GM21381 (cell line): ENCODE measurements around the gene ARPC5.
"Not testable (repeated sequence)": the region's sequence is repeated elsewhere in the genome, so short reads cannot be mapped to it uniquely, and the experiment has no call there.

Source experiments
- ATAC-seq: cut with Tn5 transposase; IDR thresholded peaks from one replicate; pipeline ENCODE4 v1.9.1; 2021; ENCODE audit warnings: mild to moderate bottlenecking, moderate library complexity; ENCODE audit not compliant: unreplicated experiment

The ARPC5 gene

DNA sequence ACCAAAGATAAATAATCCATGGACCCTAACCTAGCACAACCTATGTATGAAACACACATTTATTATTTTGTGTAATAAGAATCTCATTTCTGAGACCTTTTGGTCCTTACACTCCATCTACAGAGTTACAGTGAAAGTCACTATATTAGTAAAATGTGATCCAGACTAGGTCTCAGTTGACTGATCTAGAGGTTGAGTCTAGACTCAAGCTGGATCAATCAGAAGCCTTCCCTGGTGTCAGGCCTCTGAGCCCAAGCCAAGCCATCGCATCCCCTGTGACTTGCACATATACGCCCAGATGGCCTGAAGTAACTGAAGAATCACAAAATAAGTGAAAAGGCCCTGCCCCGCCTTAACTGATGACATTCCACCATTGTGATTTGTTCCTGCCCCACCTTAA, 22.6 kb downstream of the ARPC5 start:
- ATAC-seq: not testable (repeated sequence)

DNA sequence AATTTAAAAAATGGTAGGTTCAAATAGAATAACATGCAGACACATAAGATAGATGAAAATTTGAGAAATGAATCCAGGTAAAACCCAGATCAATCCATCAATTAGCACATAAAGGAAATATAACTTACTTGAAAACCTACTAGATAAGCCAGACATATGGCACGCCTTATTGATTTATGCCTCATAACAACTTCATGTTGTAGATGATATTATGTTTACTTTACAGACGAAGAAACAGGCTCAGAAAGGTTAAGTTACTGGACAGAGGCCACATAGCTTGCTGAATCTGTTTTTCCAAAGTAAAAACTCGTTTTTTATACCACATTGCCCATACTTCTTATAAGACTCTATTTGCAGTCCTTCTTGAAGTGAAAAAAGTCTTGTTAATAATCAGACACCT, 23.2 kb downstream of the ARPC5 start:
- no peak for ATAC-seq

DNA sequence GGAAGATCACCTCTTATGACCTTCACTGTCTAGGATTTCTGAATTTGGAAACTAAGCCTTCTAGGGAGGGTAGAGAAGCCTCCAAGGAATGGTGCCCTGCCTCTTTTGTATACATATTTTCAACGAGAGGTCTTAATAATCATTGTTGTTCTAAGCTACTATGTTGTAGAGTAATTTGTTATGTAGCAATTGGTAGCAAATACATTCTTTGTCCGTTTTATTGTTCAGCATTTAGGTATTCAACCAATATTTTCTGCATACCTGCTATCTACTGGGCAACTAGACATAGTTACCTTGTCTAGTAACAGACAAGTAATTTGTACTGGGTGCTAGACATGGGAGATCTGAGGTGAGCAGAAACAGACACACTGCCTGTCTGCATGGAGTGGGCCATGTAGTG, 24.6 kb downstream of the ARPC5 start:
- ATAC-seq: no peak

DNA sequence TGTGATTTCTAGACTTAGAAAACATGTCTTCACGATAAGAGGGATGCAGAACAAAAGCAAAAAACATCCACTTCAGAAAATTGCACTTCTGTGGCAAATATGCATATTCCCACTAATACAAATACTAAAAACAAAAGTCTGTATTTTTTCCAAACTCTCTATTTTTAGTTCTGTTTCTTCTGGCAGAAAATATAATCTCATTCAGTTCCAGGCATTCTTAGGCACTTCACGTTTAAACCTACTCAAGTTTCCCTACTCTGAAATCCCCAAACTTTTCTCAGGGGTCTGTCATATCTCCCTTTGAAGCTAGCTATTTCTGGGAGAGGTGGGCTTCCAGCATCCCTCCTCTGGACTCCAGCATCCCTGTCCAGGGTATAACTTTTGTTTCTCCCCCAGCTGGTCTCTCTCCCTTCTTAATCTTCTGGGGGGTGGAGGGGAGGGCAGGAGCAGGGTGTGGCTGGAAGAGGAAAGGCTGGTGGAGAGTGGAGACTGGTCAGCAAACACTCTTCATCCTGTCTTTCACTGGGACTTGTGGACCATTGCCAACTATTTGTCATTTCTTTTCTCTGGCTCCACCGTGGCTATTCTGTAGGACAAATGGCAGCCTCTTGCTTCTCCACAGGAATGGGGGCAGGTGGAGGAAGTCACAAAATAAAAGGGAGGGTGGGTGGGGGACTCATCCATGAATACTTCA, 25.7 kb downstream of the ARPC5 start:
- no peak for ATAC-seq

DNA sequence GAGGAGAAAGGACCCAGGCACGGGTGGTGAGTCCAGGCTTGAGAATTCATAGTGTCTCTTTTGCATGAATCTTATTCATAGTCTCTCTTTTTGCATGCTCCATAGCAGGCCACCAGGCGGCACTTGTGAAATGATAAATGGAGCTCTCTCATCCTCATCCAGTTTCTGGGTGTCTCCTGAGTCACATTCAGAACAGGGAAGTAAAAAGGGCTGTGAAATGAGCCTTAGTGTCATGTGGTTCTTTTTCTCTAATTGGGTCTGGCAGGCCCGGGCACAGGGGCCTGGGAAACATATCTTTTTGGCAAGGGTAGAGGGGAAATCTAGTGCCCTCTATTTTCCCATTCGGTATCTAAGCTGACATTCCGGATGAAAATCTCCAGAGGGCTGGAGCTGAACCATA, 26.3 kb downstream of the ARPC5 start:
- no peak for ATAC-seq

DNA sequence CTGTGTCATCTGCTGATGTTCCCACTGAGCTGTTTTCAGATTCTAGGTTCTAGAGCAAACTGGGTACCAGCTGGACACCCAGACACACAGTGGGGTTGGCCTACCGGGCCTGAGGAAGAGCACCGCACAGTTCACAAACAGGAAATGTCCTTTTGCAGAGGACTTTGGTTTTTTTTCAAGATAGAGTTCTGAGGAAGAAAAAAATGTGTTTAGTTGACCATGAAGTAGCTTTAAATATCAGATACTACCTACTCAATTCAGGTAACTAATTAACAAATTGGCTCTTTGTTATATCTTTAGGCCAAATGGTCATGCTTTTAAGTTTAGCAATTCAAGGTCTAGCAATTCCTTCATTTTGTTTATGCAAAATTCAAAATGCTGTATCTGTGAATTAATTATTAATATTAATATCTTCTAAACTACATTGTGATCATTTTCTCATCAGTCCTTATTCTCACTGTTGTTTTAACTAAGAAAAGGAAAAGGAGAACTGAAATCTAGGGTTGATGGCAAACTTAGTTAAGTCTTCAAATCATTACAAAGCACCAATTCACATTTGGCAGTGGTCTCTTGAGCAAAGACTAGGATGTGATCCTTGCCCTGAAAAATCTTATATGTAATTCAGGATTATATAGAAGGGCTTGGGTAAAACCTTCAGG, 28.1 kb downstream of the ARPC5 start:
- ATAC-seq: peak; percentile 37

DNA sequence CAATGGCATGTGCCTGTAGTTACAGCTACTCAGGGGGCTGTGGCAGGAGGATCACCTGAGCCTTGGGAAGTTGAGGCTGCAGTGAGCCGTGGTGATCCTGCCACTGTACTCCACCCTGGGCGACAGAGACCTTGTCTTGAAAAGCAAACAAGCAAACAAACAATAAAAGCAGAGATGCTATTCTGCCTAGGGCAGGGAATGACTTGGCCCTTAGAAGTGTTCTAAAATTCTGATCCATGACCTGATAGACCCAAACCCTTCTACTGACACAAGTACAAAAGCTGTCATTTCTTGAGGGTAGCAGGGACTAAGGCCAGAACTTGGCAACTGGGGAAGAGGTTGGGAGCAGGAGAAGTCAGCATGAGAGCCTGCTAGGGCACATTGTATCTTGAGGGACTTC, 29.7 kb downstream of the ARPC5 start:
- no peak for ATAC-seq

DNA sequence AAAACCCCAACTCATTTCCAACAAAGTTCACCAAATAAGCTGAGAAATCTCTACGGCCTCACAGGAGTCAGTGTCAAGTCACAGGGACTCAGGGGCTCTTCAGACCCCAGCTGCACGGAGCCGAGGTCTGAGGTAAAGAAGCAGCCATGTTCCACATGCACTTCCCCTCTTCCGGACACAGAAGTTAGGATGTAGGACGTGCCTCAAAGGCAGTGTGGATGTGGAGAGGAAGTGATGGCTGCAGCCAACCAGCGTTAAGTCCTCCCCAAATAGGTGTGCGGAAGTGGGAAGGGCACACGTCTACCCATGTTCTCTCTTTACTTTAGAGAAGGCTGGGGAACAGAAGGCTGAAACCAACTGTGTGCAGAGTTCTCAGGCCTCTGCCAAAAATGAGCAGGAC, 30.8 kb downstream of the ARPC5 start:
- no peak for ATAC-seq

DNA sequence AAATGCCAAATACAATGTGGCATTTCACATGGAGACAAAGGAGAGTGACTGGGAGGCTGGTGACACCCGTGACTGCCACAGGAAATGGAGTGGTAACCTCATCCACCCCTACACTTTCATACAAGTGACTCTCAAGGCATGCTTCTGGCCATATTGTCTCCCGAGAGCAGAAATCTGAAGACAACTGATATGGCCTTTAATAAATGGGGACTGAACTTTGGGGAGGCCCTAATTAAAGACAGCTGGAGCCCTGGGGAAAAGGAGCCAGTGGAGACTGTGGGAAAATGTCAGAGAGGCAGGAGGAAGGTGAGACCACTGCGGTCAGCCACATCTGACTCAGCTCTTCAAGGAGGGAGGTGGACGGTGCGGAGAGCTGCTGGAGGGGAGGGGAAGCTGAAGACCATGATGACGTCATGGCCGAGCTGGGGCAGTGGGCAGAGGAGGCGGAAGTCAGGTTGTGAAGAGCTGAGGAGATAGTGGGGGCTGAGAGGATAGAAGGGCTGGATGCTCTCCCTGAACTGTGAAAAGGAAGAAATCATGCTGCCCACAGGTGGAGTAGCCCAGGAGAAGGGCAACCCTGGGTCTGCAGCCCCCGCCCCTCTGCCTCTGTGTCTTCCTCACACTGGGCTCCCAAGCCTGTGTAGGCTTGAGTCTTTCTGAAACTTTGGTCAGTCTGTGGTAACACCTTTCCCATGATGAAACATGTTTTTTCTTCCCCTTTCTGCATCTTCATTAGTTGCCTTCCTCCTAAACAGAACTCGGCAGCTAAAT, 31.4 kb downstream of the ARPC5 start:
- peak; percentile 35 for ATAC-seq

DNA sequence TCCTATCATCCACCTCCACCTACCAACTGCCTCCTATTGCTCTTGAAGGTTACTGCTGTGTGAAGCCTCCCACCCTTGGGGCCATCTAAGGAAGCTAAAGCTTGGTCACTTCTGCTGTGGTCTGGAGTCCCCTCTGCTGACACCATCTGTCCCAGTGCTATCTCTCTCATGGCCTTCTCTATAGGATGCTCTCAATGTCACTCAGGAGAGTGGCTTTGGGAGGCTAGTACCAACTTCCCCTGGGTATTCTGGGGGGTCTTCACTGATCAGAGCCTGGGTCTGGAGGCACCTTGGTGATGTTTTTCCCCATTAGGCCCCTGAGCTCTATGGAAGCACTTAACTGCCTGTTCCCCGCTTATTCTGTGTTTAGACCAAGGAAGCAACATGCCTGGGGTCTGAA, 33.1 kb downstream of the ARPC5 start:
- no peak for ATAC-seq

DNA sequence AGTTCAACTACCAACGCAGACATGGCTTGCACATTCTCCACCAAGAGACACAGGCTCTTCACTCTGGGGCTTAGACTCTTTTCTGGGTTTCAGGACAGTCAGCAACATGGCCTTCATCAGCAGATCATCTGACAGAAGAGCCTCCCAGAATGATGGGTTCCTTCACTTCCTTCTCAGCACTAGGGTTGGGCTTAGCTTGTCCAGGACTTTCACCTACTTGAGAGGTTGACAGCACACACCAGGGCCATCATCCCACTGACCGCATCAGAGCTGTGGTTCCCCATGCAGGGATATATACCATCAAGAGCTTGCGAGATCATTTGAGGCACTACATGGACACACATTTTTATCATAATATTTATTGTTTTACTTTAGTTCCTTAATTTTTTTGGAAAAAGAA, 34.9 kb downstream of the ARPC5 start:
- ATAC-seq: no peak

DNA sequence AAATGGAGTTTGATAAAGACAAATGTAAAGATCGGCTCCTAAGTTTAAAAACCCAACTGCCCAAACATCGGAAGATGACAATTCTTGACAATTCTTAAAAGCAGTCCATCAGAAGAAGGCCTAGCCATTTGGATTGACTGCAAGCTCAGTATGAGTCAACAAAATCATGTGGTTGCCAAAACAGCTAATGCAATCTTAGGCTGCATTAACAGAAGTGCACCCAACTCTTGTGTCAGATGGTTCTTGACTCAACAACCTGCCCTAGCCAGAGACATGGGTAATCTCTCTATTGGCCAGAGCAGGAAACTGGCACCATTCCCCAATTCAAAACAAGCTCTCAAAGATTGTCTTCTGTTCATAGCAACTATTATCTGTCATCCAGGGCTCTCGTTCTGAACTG, 35.4 kb downstream of the ARPC5 start:
- ATAC-seq: no peak

DNA sequence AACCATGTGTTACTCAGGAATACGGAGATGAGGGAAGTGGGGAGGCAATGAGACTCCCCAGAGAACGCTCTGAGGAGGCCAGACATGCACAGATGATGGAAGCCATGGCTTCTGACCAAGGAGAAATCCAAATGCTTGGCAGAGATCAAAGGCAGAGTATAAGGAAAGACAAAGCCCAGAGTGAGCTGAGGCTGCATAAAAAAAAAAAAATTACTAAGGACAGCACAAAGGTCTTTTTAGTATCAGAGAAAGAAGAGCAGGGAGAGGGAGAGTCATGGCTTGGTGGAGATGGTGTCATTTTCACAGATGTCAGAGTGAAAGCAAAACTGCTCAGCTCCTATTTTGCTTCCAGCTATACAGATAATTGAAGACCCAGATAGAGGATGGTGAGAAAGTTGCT, 37.2 kb downstream of the ARPC5 start:
- ATAC-seq: peak; percentile 79

DNA sequence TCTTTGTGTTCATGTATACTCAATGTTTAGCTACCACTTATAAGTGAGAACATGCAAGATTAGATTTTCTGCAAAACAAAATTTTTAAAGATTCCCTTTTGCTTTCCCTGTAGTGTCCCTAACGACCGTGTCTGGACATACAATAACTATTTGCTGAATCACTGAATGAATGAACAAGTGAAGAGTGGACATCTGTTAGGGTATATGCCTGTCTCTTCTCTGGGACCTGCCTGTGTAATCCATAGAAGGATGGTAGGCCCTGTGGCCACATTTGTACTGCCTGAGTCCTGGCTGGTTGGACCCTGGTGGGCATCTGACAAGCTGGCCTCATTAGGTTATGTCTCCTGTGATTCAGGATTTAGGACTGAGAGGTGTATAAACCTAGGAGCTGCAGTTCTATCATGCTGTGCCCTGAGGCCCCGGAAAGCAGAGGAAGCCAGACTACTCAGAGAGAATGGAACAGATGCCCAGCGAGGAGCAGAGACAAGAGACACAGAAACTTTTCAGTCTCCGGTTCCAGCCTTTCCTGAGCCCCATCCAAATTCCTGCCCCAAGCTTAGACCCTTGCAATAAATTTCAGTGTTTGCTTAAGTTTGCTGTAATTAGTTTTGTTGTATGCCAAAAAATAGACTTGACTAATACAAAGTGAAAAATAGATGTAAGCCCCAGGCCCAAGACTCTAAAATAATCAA, 37.8 kb downstream of the ARPC5 start:
- ATAC-seq: no peak

DNA sequence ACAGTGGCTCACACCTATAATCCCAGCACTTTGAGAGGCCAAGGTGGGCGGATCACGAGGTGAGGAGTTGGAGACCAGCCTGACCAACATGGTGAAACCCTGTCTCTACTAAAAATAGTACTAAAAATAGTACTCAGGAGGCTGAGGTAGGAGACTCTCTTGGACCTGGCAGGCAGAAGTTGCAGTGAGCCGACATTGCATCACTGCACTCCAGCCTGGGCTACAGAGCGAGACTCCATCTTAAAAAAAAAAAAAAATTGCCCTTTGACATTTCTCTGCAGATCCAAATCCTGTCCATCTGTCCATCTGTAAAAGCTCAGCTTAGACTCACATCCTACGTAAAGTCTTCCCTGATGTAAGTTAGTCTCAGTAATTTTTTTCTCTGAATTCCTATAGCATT, 39.1 kb downstream of the ARPC5 start:
- no peak for ATAC-seq

DNA sequence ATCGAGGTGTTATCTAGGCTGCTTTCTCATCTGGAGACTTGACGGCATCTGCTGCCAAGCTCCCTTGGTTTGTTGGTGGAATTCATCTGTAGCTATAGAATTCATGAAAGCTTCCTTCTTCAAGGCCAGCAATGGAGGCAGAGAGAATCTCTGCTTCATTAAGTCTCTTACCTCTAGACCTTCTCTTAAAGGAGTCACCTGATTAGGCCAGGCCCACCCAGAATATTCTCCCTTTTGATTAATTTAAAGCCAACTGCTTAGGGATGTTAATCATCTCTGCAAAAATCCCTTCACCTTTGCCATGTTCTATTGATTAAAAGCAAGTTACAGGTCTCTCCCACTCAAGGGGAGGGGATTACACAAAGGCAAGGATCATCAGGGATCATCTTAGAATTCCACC, 40.0 kb downstream of the ARPC5 start:
- ATAC-seq: no peak

DNA sequence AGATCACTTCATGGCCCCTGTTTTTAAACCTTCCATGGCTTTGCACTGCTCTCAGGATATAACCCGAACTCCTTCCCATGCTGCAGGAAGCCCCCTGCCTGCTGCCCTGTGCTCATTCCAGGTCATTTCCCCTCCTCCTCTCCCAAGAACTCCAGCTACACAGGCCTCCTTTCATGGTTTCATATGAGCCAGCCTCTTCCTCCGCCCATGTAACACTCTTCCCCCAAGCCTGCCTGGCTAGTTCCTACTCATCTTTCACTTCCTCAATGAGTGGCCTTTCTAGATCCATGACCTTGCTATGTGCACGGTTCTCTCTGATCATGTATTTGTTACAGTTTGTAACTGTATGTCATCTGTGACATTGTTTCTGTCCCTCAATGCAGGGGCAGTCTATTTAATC, 42.2 kb downstream of the ARPC5 start:
- peak; percentile 37 for ATAC-seq

DNA sequence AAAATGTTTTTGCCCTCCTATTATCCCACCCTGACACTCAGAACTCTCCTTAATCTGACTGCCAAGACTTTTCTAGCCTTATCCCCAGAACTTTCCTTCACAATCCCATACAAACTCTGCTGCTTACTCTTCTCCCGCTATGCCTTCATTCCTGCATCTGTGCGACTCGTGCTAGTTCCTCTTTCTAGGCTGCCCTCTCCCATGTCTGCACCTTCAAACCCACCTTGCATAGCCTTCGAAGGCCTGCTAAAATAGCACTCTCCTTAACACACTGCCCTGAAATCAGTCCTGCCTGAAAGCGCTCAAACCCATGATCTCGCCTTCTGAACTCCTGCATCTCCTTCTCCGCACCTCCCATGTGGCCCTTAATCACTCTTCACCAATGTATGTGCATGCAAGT, 42.9 kb downstream of the ARPC5 start:
- no peak for ATAC-seq

DNA sequence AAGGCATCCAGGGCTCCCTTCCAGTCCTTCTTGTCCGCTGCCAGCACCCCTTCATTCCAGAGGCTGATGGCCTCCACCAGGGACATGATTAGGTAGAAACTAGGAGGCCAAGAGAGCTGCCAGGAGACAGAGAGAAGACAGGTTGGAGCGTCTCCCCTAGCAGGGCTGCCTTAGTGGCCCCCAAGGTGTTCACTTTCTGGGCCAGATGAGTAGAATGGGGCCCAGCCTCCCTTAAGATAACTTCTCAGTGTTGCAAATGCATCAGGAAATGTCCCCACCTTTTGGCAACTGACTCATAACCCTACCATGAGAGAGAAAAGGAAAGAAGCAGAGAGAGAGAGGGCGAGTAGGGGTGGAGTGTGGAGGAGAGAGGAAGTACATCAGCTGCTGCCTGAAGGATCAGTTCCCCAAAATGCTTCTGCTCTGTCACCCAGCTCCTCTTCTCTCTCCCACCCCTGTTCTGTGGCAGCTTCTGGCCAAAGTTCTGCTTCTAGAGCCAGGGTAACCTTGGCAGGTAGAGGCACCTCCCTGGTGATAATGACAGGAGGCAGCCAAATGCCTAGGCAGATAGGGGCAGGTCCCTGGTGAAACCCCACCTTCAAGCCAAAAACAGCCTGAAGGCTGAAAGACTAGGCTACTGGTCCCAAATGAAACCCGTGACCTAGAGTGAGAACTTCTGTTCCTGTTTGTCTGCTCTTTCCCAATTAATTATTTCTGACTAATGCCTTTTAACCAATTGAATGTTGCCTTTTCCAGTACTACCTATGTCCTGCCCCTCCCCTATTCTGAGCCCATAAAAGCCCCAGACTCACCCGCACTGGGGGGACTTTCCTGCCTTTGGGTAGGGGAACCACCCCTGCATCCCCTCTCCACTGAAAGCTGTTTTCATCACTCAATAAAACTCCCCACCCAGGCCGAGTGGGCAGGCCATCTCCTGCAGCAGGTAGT, 45.1 kb downstream of the ARPC5 start, which contains the start of gene NCF2:
Gene NCF2, minus strand, starts transcription at position 216 of the 948 bp plus-strand sequence. Its CDS starts 130 bp downstream, at position 86.
- ATAC-seq: peak; percentile 84

DNA sequence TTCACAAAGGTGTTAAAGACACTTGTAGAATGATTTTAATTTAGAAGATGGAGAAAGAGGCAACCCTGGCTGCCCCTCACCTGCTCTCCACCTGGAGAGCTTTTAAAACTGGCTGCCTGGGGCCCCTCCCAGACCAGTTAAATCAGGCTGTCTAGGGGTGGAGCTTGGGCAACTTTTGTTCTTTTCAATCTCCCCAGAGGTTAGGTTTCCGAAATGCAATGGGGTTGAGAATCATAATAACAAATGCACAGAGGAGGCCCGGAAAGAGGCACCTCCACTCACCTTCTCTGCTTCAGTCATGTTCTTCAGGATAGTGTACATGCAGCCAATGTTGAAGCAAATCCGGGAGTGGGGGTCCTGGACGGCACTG, 45.7 kb downstream of the ARPC5 start:
- ATAC-seq: peak; percentile 16
